Stimulated activated CD4-positive, alpha-beta T cell treated with anti-CD3 and anti-CD28 coated beads, TNF-alpha, amount 100 ng/mL, for 1 hour (primary cell): ENCODE measurements around the gene SETD9.

ENCODE experiments used
- DNase-seq, 3 donors: peaks; one replicate each; pipeline ENCODE4 v3.0.0-alpha.2; 2020; ENCODE audit warnings: low read depth in 3 of 3, low spot score in 1 of 3

The SETD9 gene

GRCh38 chr5:56934325-56934724 lies 24.9 kb downstream of the SETD9 start:
- DNase-seq = no peak

- no peak for DNase-seq
These were observed 29.5 kb downstream of the SETD9 start for GRCh38 chr5:56938858-56939257.

GRCh38 chr5:56941981-56942380 lies 32.6 kb downstream of the SETD9 start:
- DNase-seq = no peak

- no peak for DNase-seq
These were observed 37.7 kb downstream of the SETD9 start for GRCh38 chr5:56947052-56947451.

- DNase-seq = peak in 2 of 3 donors; percentile 12 to 51
These were observed 41.3 kb downstream of the SETD9 start for GRCh38 chr5:56950626-56951125.

GRCh38 chr5:56951126-56951945 lies 41.9 kb downstream of the SETD9 start:
- DNase-seq = peak in 1 of 3 donors; percentile 10

- DNase-seq = peak; percentile 38 to 66 (median 51)
These were observed 42.7 kb downstream of the SETD9 start, which contains the start of gene MIER3 for GRCh38 chr5:56951946-56952691. Gene MIER3 (minus strand): TSS chr5:56952123. CDS start chr5:56952102, 21 bp downstream.

- DNase-seq = no peak
These were observed 44.9 kb downstream of the SETD9 start for GRCh38 chr5:56954262-56954661.

GRCh38 chr5:56958595-56958994 lies 49.2 kb downstream of the SETD9 start:
- DNase-seq = no peak

GRCh38 chr5:56959326-56959725 lies 49.9 kb downstream of the SETD9 start:
- no peak for DNase-seq

GRCh38 chr5:56961746-56962145 lies 52.4 kb downstream of the SETD9 start:
- no peak for DNase-seq

GRCh38 chr5:56962286-56962685 lies 52.9 kb downstream of the SETD9 start:
- no peak for DNase-seq

GRCh38 chr5:56963246-56963645 lies 53.9 kb downstream of the SETD9 start:
- no peak for DNase-seq

GRCh38 chr5:56964173-56964572 lies 54.8 kb downstream of the SETD9 start:
- DNase-seq = no peak
